ENCODE results near the gene HLA-F. TPM values are rescaled to one million over a fixed set of nuclear protein-coding genes. Genes with fewer than 3 reads are reported as not detected.

HLA-F gene
- total and polyA plus RNA-seq, 2 donors: 130 to 530 TPM

GRCh38 chr6:29710281-29710941 lies 12.8 kb upstream of the HLA-F start:
- H3K36me3 ChIP-seq (ENCODE audit: control insufficient read depth in 2 of 2, insufficient read depth in 2 of 2, low read length in 1 of 2): no peaks in the 10 kb centered on the region
- no peak for DNase-seq (ENCODE audit: low read depth in 6 of 9, low spot score in 9 of 9)
- 79% methylated on average over 8 of the region's 8 CpGs for WGBS

GRCh38 chr6:29720863-29721262 lies 2.4 kb upstream of the HLA-F start:
- 31% methylated on average over 2 of the region's 2 CpGs for WGBS
- Histone ChIP-seq H3K4me3 (ENCODE audit: low read length in 2 of 2) (no peak overlapping the region), H3K36me3 (ENCODE audit: control insufficient read depth in 2 of 2, insufficient read depth in 2 of 2, low read length in 1 of 2) (peaks cover 0 to 4% of the 10 kb centered on the region in 2 donors), H3K27me3 (ENCODE audit: control insufficient read depth in 2 of 2, insufficient read depth in 1 of 2, low read length in 1 of 2) (peaks cover 3 to 48% of the 10 kb centered on the region in 2 donors), H3K27ac (ENCODE audit: low read depth in 1 of 2, low read length in 1 of 2) (no peak overlapping the region), H3K9me3 (ENCODE audit: control insufficient read depth in 2 of 2, insufficient read depth in 1 of 2, low read length in 1 of 2) (no peaks in the 10 kb centered on the region), H3K4me1 (ENCODE audit: control insufficient read depth in 2 of 2, insufficient read depth in 2 of 2, low read length in 2 of 2) (peaks cover 0 to 10% of the 10 kb centered on the region in 2 donors)
- DNase-seq (ENCODE audit: low read depth in 6 of 9, low spot score in 9 of 9): no peak

More at GRCh38 chr6:29710281-29710941, 12.8 kb upstream of the HLA-F start:
- no peak overlapping the region for H3K4me3 ChIP-seq (ENCODE audit: low read length in 2 of 2)
- peaks cover 0 to 2% of the 10 kb centered on the region in 2 donors for H3K27me3 ChIP-seq (ENCODE audit: control insufficient read depth in 2 of 2, insufficient read depth in 1 of 2, low read length in 1 of 2)
- H3K4me1 ChIP-seq (ENCODE audit: control insufficient read depth in 2 of 2, insufficient read depth in 2 of 2, low read length in 2 of 2): peaks cover 14 to 25% of the 10 kb centered on the region in 2 donors
- peak overlapping the region in 1 of 2 donors; percentile 62 for H3K27ac ChIP-seq (ENCODE audit: low read depth in 1 of 2, low read length in 1 of 2)
- no peaks in the 10 kb centered on the region for H3K9me3 ChIP-seq (ENCODE audit: control insufficient read depth in 2 of 2, insufficient read depth in 1 of 2, low read length in 1 of 2)

GRCh38 chr6:29723666-29724588 lies 693 bp downstream of the HLA-F start:
- peaks cover 0 to 4% of the 10 kb centered on the region in 2 donors for H3K36me3 ChIP-seq (ENCODE audit: control insufficient read depth in 2 of 2, insufficient read depth in 2 of 2, low read length in 1 of 2)
- peaks cover 0 to 46% of the 10 kb centered on the region in 2 donors for H3K27me3 ChIP-seq (ENCODE audit: control insufficient read depth in 2 of 2, insufficient read depth in 1 of 2, low read length in 1 of 2)
- H3K9me3 ChIP-seq (ENCODE audit: control insufficient read depth in 2 of 2, insufficient read depth in 1 of 2, low read length in 1 of 2): no peaks in the 10 kb centered on the region
- peak overlapping the region; percentile 68 to 93 for H3K27ac ChIP-seq (ENCODE audit: low read depth in 1 of 2, low read length in 1 of 2)
- peak in 1 of 9 donors; percentile 43 for DNase-seq (ENCODE audit: low read depth in 6 of 9, low spot score in 9 of 9)
- 17% methylated on average over 76 of the region's 76 CpGs for WGBS
- H3K4me1 ChIP-seq (ENCODE audit: control insufficient read depth in 2 of 2, insufficient read depth in 2 of 2, low read length in 2 of 2): peaks cover 0 to 10% of the 10 kb centered on the region in 2 donors
- H3K4me3 ChIP-seq (ENCODE audit: low read length in 2 of 2): peak overlapping the region; percentile 60 to 84

- peaks cover 0 to 4% of the 10 kb centered on the region in 2 donors for H3K36me3 ChIP-seq (ENCODE audit: control insufficient read depth in 2 of 2, insufficient read depth in 2 of 2, low read length in 1 of 2)
- peak overlapping the region in 1 of 2 donors; percentile 5 for H3K4me3 ChIP-seq (ENCODE audit: low read length in 2 of 2)
- no peaks in the 10 kb centered on the region for H3K9me3 ChIP-seq (ENCODE audit: control insufficient read depth in 2 of 2, insufficient read depth in 1 of 2, low read length in 1 of 2)
- no peak overlapping the region for H3K27ac ChIP-seq (ENCODE audit: low read depth in 1 of 2, low read length in 1 of 2)
- 95% methylated on average over 11 of the region's 11 CpGs for WGBS
- H3K27me3 ChIP-seq (ENCODE audit: control insufficient read depth in 2 of 2, insufficient read depth in 1 of 2, low read length in 1 of 2): peaks cover 0 to 46% of the 10 kb centered on the region in 2 donors
- peaks cover 0 to 10% of the 10 kb centered on the region in 2 donors for H3K4me1 ChIP-seq (ENCODE audit: control insufficient read depth in 2 of 2, insufficient read depth in 2 of 2, low read length in 2 of 2)
- no peak for DNase-seq (ENCODE audit: low read depth in 6 of 9, low spot score in 9 of 9)
These were observed 2.0 kb downstream of the HLA-F start for GRCh38 chr6:29724937-29725869.

GRCh38 chr6:29726001-29726400 lies 2.8 kb downstream of the HLA-F start:
- Histone ChIP-seq H3K4me3 (ENCODE audit: low read length in 2 of 2) (peak overlapping the region in 1 of 2 donors; percentile 1), H3K27ac (ENCODE audit: low read depth in 1 of 2, low read length in 1 of 2) (no peak overlapping the region), H3K4me1 (ENCODE audit: control insufficient read depth in 2 of 2, insufficient read depth in 2 of 2, low read length in 2 of 2) (peaks cover 0 to 10% of the 10 kb centered on the region in 2 donors), H3K36me3 (ENCODE audit: control insufficient read depth in 2 of 2, insufficient read depth in 2 of 2, low read length in 1 of 2) (peaks cover 0 to 4% of the 10 kb centered on the region in 2 donors), H3K9me3 (ENCODE audit: control insufficient read depth in 2 of 2, insufficient read depth in 1 of 2, low read length in 1 of 2) (no peaks in the 10 kb centered on the region), H3K27me3 (ENCODE audit: control insufficient read depth in 2 of 2, insufficient read depth in 1 of 2, low read length in 1 of 2) (peaks cover 0 to 42% of the 10 kb centered on the region in 2 donors)
- WGBS: 88% methylated on average over 1 of the region's 1 CpG
- no peak for DNase-seq (ENCODE audit: low read depth in 6 of 9, low spot score in 9 of 9)

DNA sequence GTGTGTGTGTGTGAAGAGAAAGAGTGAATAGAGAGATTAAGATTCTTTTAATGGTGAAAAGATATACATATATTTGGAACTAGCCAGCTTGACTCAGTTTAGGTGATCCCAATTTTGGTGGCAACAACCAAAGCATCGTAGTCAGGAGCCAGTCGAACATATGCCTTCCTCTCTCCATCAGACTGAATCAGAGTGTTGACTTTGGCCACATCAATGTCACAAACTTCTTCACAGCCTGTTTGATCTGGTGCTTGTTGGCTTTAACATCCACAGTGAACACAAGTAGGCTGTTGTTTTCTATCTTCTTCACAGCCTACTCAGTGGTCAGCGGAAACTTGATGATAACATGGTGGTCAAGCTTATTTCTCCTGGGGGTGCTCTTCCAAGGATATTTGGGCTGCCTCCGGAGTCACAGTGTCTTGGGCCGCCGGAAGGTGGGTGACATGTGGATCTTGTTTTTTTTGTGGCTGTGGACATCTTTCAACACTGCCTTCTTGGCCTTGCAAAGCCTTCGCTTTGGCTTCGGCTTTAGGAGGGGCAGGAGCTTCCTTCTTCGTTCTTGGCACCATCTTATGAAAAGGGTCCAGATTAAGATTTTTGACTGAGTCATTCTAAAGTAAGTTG lies 3.4 kb downstream of the HLA-F start:
- no peak overlapping the region for H3K27ac ChIP-seq (ENCODE audit: low read depth in 1 of 2, low read length in 1 of 2)
- H3K4me1 ChIP-seq (ENCODE audit: control insufficient read depth in 2 of 2, insufficient read depth in 2 of 2, low read length in 2 of 2): peaks cover 0 to 10% of the 10 kb centered on the region in 2 donors
- peaks cover 0 to 39% of the 10 kb centered on the region in 2 donors for H3K27me3 ChIP-seq (ENCODE audit: control insufficient read depth in 2 of 2, insufficient read depth in 1 of 2, low read length in 1 of 2)
- H3K9me3 ChIP-seq (ENCODE audit: control insufficient read depth in 2 of 2, insufficient read depth in 1 of 2, low read length in 1 of 2): no peaks in the 10 kb centered on the region
- WGBS: 95% methylated on average over 9 of the region's 9 CpGs
- H3K4me3 ChIP-seq (ENCODE audit: low read length in 2 of 2): no peak overlapping the region
- H3K36me3 ChIP-seq (ENCODE audit: control insufficient read depth in 2 of 2, insufficient read depth in 2 of 2, low read length in 1 of 2): peaks cover 0 to 4% of the 10 kb centered on the region in 2 donors
- no peak for DNase-seq (ENCODE audit: low read depth in 6 of 9, low spot score in 9 of 9)

- no peak overlapping the region for H3K4me3 ChIP-seq (ENCODE audit: low read length in 2 of 2)
- 95% methylated on average over 2 of the region's 2 CpGs for WGBS
- H3K9me3 ChIP-seq (ENCODE audit: control insufficient read depth in 2 of 2, insufficient read depth in 1 of 2, low read length in 1 of 2): no peaks in the 10 kb centered on the region
- no peak for DNase-seq (ENCODE audit: low read depth in 6 of 9, low spot score in 9 of 9)
- H3K27ac ChIP-seq (ENCODE audit: low read depth in 1 of 2, low read length in 1 of 2): no peak overlapping the region
- H3K27me3 ChIP-seq (ENCODE audit: control insufficient read depth in 2 of 2, insufficient read depth in 1 of 2, low read length in 1 of 2): peaks cover 0 to 33% of the 10 kb centered on the region in 2 donors
- peaks cover 0 to 10% of the 10 kb centered on the region in 2 donors for H3K4me1 ChIP-seq (ENCODE audit: control insufficient read depth in 2 of 2, insufficient read depth in 2 of 2, low read length in 2 of 2)
- peaks cover 0 to 4% of the 10 kb centered on the region in 2 donors for H3K36me3 ChIP-seq (ENCODE audit: control insufficient read depth in 2 of 2, insufficient read depth in 2 of 2, low read length in 1 of 2)
These were observed 4.4 kb downstream of the HLA-F start for GRCh38 chr6:29727637-29728036.

- Histone ChIP-seq H3K27me3 (ENCODE audit: control insufficient read depth in 2 of 2, insufficient read depth in 1 of 2, low read length in 1 of 2) (peaks cover 0 to 26% of the 10 kb centered on the region in 2 donors), H3K36me3 (ENCODE audit: control insufficient read depth in 2 of 2, insufficient read depth in 2 of 2, low read length in 1 of 2) (peaks cover 0 to 4% of the 10 kb centered on the region in 2 donors), H3K4me1 (ENCODE audit: control insufficient read depth in 2 of 2, insufficient read depth in 2 of 2, low read length in 2 of 2) (peaks cover 0 to 10% of the 10 kb centered on the region in 2 donors), H3K4me3 (ENCODE audit: low read length in 2 of 2) (no peak overlapping the region), H3K27ac (ENCODE audit: low read depth in 1 of 2, low read length in 1 of 2) (no peak overlapping the region), H3K9me3 (ENCODE audit: control insufficient read depth in 2 of 2, insufficient read depth in 1 of 2, low read length in 1 of 2) (no peaks in the 10 kb centered on the region)
- DNase-seq (ENCODE audit: low read depth in 6 of 9, low spot score in 9 of 9): no peak
- WGBS: 93% methylated on average over 3 of the region's 3 CpGs
These were observed 5.1 kb downstream of the HLA-F start for GRCh38 chr6:29728173-29728874.

Measured in thymus (tissue), 11 donors.